ENCODE data around the gene TXNDC16.

Gene TXNDC16

GRCh38 chr14:52443506-52443905, 108.8 kb downstream of the TXNDC16 start:
- DNase-seq, result no peak

- no peak for DNase-seq
These were observed 109.7 kb downstream of the TXNDC16 start for GRCh38 chr14:52442602-52443001.

DNA sequence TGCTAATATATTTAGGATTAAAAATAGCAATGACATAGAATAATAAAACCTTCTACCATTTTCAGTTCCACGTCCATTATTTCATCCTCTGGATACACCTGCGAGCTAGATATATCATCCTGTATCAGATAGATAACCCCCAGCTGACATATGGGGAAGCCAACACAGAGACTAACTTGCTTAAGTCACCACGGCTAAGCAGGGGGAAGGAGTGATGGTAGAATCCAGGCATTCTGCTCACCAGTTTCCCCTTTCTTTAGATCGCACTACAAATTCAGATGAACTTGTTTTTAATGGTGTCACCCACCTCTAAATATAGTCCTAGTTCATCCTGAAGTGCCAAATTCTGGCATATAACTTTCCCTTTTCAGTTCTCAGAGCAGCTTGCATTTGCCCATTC, 110.1 kb downstream of the TXNDC16 start:
- no peak for DNase-seq

DNA sequence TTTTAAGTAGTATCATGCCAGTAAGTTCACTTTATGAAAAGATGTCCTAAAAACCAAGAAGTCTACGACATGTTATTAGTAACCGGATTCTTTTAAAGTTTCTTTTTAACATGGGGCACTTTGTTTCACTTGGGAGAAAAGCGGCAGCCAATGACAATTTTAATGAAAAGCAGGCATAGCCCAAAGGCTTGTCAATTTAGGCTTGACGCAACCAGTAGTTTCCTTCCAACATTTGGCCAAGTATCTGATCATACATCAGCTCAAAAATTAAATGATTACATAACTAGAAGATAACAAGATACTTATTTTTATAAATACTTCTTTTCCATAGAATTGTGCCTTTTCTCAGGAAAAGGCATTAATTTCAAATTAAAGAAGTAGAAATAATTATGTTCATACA, 112.8 kb downstream of the TXNDC16 start:
- DNase-seq, result no peak

DNA sequence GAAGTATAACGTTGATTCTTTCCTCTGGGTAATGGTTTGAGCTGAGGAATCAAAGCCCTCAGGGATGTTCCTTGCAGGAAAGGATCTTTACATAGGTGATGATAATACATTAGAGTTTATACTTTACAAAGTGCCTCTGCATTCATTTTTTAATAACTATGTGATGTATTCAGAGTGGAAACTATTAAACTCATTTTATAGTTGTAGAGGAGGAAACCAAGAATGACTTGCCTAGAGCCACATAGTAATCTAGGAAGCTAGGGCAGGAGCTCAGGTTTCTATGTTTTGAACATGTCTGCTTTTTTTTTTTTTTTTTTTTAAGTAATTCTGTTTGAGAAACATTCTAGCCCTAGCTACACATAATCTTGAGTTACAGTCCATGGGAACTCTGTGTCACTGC, 117.3 kb downstream of the TXNDC16 start:
- DNase-seq, result no peak

- DNase-seq, result no peak
These were observed 121.8 kb downstream of the TXNDC16 start for GRCh38 chr14:52430474-52430873.

DNA sequence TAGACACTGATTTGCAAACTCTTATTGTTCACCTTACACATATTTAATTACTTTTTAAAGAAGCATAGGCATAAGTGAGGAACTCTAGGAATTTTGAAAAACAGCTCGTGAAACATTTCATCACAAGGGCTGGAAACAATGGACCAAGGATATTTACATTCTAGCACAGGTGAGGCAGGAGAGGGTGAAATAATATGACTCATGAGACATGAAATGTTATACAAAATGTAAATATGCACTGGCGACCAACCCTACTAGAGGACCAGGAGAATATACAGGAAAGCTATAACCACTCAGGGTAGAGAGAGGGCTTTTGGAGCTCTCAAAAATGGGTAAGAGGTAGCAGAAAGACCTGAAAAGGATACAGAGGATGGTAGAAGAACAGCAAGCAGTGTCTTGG, 122.9 kb downstream of the TXNDC16 start:
- no peak for DNase-seq

GRCh38 chr14:52427460-52427859, 124.8 kb downstream of the TXNDC16 start:
- peak; percentile 4 for DNase-seq

GRCh38 chr14:52422650-52423356, 129.5 kb downstream of the TXNDC16 start:
- DNase-seq, result peak; percentile 10

DNA sequence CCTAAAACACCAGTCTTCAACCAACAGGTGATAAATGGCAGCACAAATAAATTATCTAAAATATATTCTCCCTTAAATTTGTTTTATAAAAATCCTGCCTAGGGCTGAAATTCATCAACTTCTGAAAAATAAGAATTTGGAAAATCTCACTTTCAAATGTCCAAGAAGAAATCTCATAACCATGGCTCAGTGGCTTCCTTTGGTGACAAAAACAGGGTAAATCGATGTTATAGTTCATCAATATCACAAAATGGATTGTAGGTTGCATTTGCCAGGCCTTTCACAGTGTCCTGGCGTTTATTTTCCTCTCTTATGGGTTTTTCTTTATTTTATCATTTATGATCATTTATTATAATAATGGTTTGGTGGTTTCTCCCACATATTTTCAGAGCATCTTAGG, 135.2 kb downstream of the TXNDC16 start:
- DNase-seq, result no peak

DNA sequence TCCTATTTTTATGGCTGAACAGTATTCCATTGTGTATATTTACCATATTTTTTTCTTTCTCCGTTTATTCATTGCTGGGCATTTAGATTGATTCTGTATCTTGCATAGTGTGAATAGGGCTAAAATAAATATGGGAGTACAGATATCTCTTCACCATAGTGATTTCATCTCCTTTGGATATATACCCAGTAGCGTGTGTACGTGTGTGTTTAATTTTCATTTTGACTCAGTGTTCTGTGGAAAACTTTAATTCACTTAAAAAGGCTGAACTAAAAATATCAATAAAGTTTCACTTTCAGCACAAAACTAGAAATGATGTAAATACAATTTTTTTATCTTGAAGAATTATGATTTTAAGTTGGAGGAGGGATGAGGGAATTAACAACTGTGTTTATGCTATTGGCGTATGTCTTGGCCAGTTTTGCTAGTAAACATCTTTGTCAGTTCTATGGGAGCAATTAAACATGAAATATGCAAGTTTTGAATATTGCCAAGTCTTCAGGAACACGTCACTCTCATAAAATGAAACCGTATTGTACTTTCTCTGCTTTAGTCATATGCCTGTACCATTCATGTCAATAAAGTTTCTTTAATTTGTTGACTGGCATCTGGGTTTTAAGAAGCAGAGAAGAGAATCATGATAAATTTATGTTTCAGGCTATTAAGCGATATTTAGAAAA, 138.4 kb downstream of the TXNDC16 start:
- no peak for DNase-seq

GRCh38 chr14:52412426-52412825, 139.9 kb downstream of the TXNDC16 start:
- no peak for DNase-seq

DNA sequence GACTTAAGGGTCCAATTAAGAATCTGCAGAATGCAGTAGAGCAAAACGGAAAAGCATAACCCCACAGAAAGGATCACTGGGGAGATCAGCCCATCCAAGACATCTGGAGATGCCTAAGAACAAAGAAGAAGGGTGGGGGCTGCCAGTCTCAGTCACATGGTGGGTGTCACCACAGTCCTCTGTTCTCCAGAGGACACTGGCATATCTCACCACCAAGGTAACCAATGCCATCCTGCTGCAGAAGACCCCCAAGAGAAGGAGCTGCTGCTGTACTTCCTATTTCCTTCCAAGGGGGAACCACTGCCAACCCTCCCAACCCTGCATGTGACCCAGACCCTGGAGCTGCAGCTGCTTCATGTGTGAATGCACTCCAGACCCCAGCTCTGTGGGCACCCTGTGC, 147.0 kb downstream of the TXNDC16 start:
- DNase-seq, result no peak

DNA sequence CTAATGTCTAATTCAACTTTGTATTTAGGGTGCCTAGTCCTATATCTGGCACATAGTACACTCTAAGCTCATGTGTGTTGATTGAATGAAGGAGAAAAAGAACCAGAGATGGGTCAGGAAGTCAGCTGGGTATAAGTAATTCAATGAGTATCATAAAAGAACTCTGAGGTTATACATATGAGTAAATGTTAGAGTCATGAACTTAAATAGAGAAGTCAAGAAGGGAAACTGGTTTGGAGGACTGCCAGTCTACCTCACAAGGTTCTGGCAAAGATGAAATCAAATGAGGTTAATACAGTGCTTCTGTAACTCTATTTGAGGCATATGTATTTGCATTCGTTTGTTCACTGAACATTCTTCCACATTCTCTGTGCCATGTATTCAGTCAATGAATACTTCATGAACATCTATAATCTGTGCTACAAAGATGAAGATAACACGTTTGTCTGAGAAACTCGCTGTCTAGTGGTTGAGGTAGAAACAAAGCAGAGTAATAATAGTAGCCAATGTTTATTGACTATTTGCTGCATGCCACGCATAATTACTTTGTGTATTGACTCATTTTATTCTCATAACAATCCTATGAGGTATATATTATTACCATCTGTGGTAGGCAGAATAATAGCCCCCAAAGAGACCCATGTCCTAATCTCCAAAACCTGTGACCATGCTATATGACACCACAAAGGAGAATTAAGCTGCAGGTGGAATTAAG, 149.3 kb downstream of the TXNDC16 start:
- DNase-seq, result peak; percentile 77

- DNase-seq, result peak; percentile 45
These were observed 151.5 kb downstream of the TXNDC16 start for GRCh38 chr14:52400846-52401245.

DNA sequence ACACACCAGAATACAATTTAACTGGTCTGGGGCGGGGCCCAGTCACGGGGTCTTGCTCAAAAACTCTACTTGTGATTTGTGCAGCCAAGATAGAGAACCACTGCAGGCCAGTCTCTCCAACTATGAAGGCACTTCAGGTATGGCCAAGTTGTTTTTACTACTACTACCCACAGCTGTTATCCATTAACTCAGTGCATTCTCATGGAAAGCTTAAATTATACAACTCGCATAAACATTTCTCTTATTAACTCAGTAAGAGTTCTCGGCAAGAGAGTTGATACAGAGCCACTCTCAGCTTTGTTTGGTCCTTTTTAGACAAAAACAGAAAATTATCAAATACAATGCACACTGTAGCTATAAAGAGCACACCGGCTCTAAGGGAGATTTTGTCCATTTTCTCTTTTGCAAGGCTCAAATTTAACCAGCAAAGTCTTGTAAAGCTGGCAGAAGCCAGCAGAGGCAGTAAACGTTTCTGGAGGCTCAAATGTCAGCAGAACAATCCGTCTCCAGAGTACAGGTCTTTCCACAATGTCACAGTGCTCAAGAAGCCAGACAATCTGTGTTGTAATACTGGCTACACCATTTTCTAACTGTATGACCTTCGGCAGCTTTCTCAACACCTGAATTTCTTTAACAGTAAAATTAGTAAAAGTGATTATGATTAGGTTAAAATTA, 152.2 kb downstream of the TXNDC16 start:
- DNase-seq, result no peak

- DNase-seq, result no peak
These were observed 153.2 kb downstream of the TXNDC16 start for GRCh38 chr14:52399104-52399503.

- no peak for DNase-seq
These were observed 154.5 kb downstream of the TXNDC16 start for GRCh38 chr14:52397844-52398243.

GRCh38 chr14:52395728-52396127, 156.6 kb downstream of the TXNDC16 start:
- DNase-seq, result peak; percentile 81

DNA sequence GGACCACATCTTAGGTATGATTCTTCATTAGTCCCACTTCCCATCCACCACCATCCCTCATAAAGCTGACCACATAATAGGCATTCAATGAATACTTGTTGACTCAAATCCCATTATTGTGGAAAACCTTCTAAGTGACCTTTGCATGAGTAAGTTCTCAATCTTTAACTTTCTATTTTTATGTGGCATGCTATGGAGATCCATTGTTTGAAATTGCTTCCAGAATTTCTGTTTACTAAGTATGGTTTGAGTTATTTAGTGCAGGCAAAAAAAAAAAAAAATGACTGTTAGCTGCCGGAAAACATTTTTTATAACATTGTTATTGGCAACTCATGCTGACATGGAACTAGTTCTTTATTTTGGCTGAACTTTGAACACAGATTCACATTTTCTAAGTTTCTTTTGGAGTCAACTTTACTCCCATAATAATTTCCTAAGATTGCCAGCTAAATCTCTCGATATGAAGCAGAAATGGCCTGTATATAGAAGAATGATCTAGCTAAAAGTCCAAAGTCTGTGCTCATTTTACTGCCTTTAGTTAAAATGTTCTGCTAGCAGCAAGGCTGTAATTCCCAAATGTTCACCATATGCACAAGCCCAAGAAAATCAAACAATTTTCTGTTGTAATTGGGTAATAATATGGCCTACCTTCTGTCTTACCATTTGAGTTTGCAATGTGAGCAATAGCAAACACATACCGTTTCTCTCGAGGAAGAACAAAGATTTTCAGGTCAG, 160.3 kb downstream of the TXNDC16 start:
- DNase-seq, result no peak
